Thyroid gland (tissue), 4 donors: ENCODE measurements around the gene CHN2.

Source experiments
- CTCF ChIP-seq, 6 experiments: fragments of 200-600 bp in 3 of 6; fragments of 450-650 bp in 3 of 6; sonication (generic) in 3 of 6; IDR thresholded peaks; one replicate each; pipeline ENCODE4 v1.5.1; 2016 to 2019; ENCODE audit warnings: antibody characterized with exemption in 6 of 6, mild to moderate bottlenecking in 2 of 6, inconsistent platforms in 1 of 6, moderate library complexity in 1 of 6
- POLR2A ChIP-seq, 2 donors: fragments of 450-650 bp; IDR thresholded peaks; one replicate each; pipeline ENCODE4 v1.6.1; 2017; ENCODE audit warnings: antibody characterized with exemption in 2 of 2, mild to moderate bottlenecking in 2 of 2, moderate library complexity in 1 of 2

GRCh38 chr7:29256693-29257002 lies 62.1 kb downstream of the CHN2 start:
- TF ChIP-seq POLR2A (IDR thresholded peaks at IDR 0.05) (no peak), CTCF (IDR thresholded peaks at IDR 0.05) (no peak)
